ENCODE data around the gene ELOVL3. TPM values are rescaled to one million over a fixed set of nuclear protein-coding genes. Genes with fewer than 3 reads are reported as not detected.
A peak's percentile ranks its signal among the peaks of the same experiment; 100 is the strongest.

Gene ELOVL3
- total RNA-seq, 1 experiment from 2014 or later, result 0.61 TPM

DNA sequence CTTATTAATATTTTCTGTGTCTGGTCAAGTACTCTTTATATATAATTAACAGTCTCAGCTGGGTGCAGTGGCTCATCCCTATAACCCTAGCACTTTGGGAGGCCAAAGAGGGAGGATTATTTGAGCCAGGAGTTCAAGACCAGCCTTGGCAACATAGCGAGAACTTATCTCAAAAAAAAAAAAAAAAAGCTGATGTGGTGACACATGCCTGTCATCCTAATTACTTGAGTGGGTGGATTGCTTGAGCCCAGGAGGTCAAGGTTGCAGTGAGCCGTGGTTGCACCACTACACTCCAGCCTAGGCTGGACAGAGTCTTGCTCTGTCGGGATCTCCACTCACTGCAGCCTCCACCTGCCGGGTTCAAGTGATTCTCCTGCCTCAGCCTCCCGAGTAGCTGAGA, 6.7 kb upstream of the ELOVL3 start:
- Histone ChIP-seq H2AFZ (no peak overlapping the region), H3K4me3 (no peak overlapping the region), H3K27me3 (ENCODE audit: insufficient read depth, low read depth) (no peaks in the 10 kb centered on the region), H3K4me1 (replicated peaks; ENCODE audit: insufficient read depth) (no peaks in the 10 kb centered on the region), H3F3A (ENCODE audit: insufficient read depth, low read depth) (no peaks in the 10 kb centered on the region), H3K9me2 (ENCODE audit: insufficient read depth) (no peaks in the 10 kb centered on the region), H3K9me3 (ENCODE audit: insufficient read depth, low read depth) (no peaks in the 10 kb centered on the region), H4K20me1 (ENCODE audit: insufficient read depth) (no peaks in the 10 kb centered on the region), H3K79me2 (ENCODE audit: low read depth) (no peaks in the 10 kb centered on the region), H3K4me2 (no peak overlapping the region), H3K36me3 (ENCODE audit: low read depth) (no peaks in the 10 kb centered on the region), H3K27ac (no peak overlapping the region)
- BruUV-seq (replicated peaks), result no TSS peak
- intact Hi-C loops (cut with micrococcal nuclease; ENCODE audit: unreplicated experiment), result no loop called here
- no peak for DNase-seq
- CTCF ChIA-PET, result no interaction called here
- POLR2A ChIA-PET (ENCODE audit: unreplicated experiment), result interaction anchor here (0.6 kb wide), 1 partner anchor 17 kb away, joined by 50 read pairs; no protein-coding TSS in a partner anchor
- no peak for TF ChIP-seq EZH2 (IDR thresholded peaks at IDR 0.05; ENCODE audit: low read depth)

DNA sequence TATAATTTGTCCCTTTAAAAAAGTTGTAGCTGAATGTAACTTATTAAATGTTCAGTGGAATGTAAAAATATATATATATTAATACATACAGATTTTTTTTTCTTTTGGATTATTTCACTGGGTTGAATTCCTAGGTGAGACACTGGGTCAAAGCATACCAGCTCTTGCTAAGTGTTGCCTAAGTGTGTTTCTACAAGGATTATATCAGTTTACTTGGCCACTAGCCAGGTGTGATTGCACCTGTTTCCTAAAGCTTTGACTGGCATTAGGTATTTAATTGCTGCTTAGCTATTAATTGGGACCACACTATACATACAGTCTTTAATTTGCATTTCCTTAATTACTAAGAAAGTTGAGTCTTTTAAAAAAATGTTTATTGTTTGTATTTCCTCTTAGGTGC, 5.5 kb upstream of the ELOVL3 start:
- Histone ChIP-seq H3K4me2 (no peak overlapping the region), H2AFZ (no peak overlapping the region), H3K4me3 (no peak overlapping the region), H3K27ac (no peak overlapping the region), H3K4me1 (replicated peaks; ENCODE audit: insufficient read depth) (no peaks in the 10 kb centered on the region; the same call in 1 of the 2 replicates), H3K9me3 (ENCODE audit: insufficient read depth, low read depth) (no peaks in the 10 kb centered on the region), H3F3A (ENCODE audit: insufficient read depth, low read depth) (no peaks in the 10 kb centered on the region), H3K27me3 (ENCODE audit: insufficient read depth, low read depth) (no peaks in the 10 kb centered on the region), H3K79me2 (ENCODE audit: low read depth) (no peaks in the 10 kb centered on the region), H3K9me2 (ENCODE audit: insufficient read depth) (no peaks in the 10 kb centered on the region), H3K36me3 (ENCODE audit: low read depth) (no peaks in the 10 kb centered on the region), H4K20me1 (ENCODE audit: insufficient read depth) (no peaks in the 10 kb centered on the region)
- BruUV-seq (replicated peaks), result no TSS peak
- no peak for DNase-seq
- TF ChIP-seq EZH2 (IDR thresholded peaks at IDR 0.05; ENCODE audit: low read depth), result no peak
- TF ChIP-seq, protein P1, sequence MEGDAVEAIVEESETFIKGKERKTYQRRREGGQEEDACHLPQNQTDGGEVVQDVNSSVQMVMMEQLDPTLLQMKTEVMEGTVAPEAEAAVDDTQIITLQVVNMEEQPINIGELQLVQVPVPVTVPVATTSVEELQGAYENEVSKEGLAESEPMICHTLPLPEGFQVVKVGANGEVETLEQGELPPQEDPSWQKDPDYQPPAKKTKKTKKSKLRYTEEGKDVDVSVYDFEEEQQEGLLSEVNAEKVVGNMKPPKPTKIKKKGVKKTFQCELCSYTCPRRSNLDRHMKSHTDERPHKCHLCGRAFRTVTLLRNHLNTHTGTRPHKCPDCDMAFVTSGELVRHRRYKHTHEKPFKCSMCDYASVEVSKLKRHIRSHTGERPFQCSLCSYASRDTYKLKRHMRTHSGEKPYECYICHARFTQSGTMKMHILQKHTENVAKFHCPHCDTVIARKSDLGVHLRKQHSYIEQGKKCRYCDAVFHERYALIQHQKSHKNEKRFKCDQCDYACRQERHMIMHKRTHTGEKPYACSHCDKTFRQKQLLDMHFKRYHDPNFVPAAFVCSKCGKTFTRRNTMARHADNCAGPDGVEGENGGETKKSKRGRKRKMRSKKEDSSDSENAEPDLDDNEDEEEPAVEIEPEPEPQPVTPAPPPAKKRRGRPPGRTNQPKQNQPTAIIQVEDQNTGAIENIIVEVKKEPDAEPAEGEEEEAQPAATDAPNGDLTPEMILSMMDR (conservative IDR thresholded peaks at IDR 0.05), result no peak
- intact Hi-C loops (cut with micrococcal nuclease; ENCODE audit: unreplicated experiment), result no loop called here
- ChIA-PET CTCF (interaction anchor here (0.6 kb wide), 1 partner anchor 39 kb away, joined by 16 read pairs; no protein-coding TSS in a partner anchor), POLR2A (ENCODE audit: unreplicated experiment) (no interaction called here)

DNA sequence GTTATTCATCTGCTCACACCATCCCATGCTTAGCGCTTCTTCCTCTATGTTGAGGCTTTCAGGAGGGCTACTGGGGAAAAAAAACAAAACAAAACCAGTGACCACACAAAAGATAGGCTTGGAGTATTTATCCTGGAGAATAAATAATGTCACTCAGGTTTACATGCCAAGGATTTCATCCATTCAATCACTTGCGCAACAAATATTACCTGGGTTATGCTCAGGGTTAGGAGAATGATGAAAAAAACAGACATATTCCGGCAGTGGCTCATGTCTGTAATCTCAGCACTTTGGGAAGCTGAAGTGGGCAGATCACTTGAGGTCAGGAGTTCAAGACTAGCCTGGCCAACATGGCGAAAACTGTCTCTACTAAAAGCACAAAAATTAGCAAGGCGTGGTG, 3.3 kb upstream of the ELOVL3 start:
- Histone ChIP-seq H3K79me2 (ENCODE audit: low read depth) (no peaks in the 10 kb centered on the region), H2AFZ (no peak overlapping the region), H3F3A (ENCODE audit: insufficient read depth, low read depth) (peaks cover 4% of the 10 kb centered on the region; the same call in 1 of the 2 replicates), H3K36me3 (ENCODE audit: low read depth) (no peaks in the 10 kb centered on the region), H3K27me3 (ENCODE audit: insufficient read depth, low read depth) (no peaks in the 10 kb centered on the region), H3K4me3 (no peak overlapping the region), H3K9me3 (ENCODE audit: insufficient read depth, low read depth) (no peaks in the 10 kb centered on the region), H3K27ac (no peak overlapping the region), H3K9me2 (ENCODE audit: insufficient read depth) (no peaks in the 10 kb centered on the region), H3K4me2 (no peak overlapping the region), H3K4me1 (replicated peaks; ENCODE audit: insufficient read depth) (peaks cover 7% of the 10 kb centered on the region), H4K20me1 (ENCODE audit: insufficient read depth) (no peaks in the 10 kb centered on the region)
- ChIA-PET POLR2A (ENCODE audit: unreplicated experiment) (no interaction called here), CTCF (no interaction called here)
- intact Hi-C loops (cut with micrococcal nuclease; ENCODE audit: unreplicated experiment), result no loop called here
- no TSS peak for BruUV-seq (replicated peaks)
- DNase-seq, result no peak
- TF ChIP-seq, protein P1 (conservative IDR thresholded peaks at IDR 0.05), result no peak
- no peak for TF ChIP-seq EZH2 (IDR thresholded peaks at IDR 0.05; ENCODE audit: low read depth)

DNA sequence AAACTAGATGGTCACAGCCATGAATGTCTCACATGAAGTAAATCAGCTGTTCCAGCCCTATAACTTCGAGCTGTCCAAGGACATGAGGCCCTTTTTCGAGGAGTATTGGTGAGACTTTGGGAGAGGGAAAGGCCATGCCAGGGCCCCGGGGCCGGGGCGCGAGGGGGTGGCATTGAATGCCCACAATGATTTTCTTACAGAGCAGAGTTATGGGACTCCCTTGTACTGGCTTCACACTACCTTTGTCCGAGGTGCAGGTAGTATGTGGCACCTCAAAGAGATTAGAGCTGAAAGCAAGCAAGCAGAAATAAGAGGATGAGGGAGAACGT, 407 bp downstream of the ELOVL3 start:
- no peak for DNase-seq
- peak overlapping the region; percentile 49 for H3K4me2 ChIP-seq
- POLR2A ChIA-PET (ENCODE audit: unreplicated experiment), result interaction anchor here (0.7 kb wide), 2 partner anchors 22 to 1054 kb away, joined by 3 to 16 read pairs; no protein-coding TSS in a partner anchor
- intact Hi-C loops (cut with micrococcal nuclease; ENCODE audit: unreplicated experiment), result no loop called here
- peaks cover 4% of the 10 kb centered on the region; the same call in 1 of the 2 replicates for H3F3A ChIP-seq (ENCODE audit: insufficient read depth, low read depth)
- H4K20me1 ChIP-seq (ENCODE audit: insufficient read depth), result no peaks in the 10 kb centered on the region
- TF ChIP-seq, protein P1 (conservative IDR thresholded peaks at IDR 0.05), result no peak
- TF ChIP-seq EZH2 (IDR thresholded peaks at IDR 0.05; ENCODE audit: low read depth), result no peak
- H3K4me3 ChIP-seq, result no peak overlapping the region
- peaks cover 7% of the 10 kb centered on the region for H3K4me1 ChIP-seq (replicated peaks; ENCODE audit: insufficient read depth)
- no TSS peak for BruUV-seq (replicated peaks)
- H3K36me3 ChIP-seq (ENCODE audit: low read depth), result no peaks in the 10 kb centered on the region
- H2AFZ ChIP-seq, result no peak overlapping the region
- no peaks in the 10 kb centered on the region for H3K9me2 ChIP-seq (ENCODE audit: insufficient read depth)
- CTCF ChIA-PET, result interaction anchor here (0.6 to 1.5 kb wide), 2 partner anchors 57 to 1829 kb away, joined by 3 to 4 read pairs; no protein-coding TSS in a partner anchor
- H3K27me3 ChIP-seq (ENCODE audit: insufficient read depth, low read depth), result no peaks in the 10 kb centered on the region
- H3K27ac ChIP-seq, result no peak overlapping the region
- H3K79me2 ChIP-seq (ENCODE audit: low read depth), result no peaks in the 10 kb centered on the region
- no peaks in the 10 kb centered on the region for H3K9me3 ChIP-seq (ENCODE audit: insufficient read depth, low read depth)

Measured in PC-9 (cell line).